T-helper 2 cell (primary cell): ENCODE measurements around the gene COG5.
"Not testable (repeated sequence)": the region's sequence is repeated elsewhere in the genome, so short reads cannot be mapped to it uniquely, and the experiment has no call there.

ENCODE experiments used
- DNase-seq, 5 experiments: peaks; one replicate each; pipeline versions ENCODE4 v3.0.0 to v3.0.0-alpha.2; 2012 to 2022

The COG5 gene

DNA sequence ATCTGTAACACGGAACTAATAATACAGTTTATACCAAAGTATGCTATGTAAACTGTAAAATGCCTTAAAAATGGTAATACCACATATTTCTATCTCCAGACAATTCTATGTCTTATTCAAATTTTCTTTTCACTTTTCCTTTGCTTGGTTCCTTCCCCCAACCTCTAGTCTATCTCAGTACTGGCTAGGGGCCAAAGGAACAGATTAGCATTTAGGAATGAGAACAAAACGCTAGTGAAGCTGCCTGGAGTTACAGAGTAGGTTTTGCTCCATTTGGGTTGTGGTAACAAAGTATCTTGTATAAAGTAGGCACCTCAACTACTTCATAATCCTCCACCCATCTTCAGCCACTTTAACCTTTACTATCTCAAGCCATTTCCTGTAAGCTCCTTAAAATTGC is 300.9 kb downstream of the COG5 start:
- no peak for DNase-seq

DNA sequence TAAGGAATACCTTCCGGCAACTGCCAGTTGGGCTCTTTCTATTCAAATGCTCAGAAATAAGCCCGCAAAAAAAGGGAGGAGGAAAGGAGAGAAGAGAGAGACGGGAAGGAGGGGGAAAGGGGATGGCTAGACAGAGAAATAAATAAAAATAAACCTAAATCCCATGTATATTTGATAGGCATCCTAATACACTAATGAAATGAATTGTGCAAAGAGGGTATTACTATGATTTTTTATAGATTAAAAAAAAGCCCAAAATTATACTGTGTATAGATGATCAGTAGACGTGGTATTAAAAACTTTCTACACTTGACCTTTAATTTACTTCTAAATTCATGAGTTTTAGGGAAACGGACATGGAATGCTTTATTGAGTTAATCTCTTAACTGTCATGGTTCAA is 305.0 kb downstream of the COG5 start:
- DNase-seq: no peak

DNA sequence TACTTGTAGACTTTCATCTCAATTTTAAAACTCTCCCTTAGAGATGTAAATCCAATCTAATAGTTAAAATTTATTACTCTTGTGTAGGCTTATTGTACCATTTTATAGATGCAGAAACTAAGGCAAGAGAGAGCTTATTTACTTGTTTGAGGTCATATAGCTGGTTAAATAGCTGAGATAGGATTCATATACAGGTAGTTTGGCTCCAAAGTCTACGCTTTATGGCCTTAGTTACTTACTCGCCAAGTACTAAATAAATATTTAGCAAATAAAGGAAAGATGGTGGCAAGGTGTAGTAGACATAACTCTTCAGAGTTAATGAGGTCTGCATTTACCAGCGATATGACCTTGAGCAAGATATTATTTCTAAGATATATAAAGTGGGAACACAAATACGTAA is 308.1 kb downstream of the COG5 start:
- DNase-seq: no peak

DNA sequence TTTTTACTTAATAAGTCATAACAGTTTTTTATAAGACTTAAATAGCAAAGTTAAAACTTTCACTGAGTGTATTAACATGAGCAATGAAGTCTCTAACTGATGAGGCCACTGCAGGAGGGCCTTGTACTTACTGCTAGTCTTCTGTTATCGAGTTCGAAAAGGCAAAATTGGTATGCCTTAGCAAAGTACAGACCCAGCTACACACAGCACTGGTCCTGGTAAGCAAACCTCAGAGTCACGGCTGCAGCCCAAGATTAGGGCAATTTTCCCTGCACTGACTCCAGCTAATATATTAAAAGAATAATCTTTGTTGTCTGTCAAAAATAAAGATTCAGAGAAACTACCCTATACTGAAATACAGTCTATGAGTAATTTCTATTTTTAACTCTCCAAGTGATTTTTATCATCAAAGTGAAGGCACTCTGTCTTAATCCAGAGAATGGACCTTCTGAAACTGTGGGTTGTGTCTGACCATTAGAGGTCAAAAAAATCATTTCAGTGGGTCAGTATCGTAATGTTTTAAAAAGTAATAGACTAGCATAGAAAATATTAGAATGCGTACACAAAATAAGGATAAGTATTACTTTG is 309.2 kb downstream of the COG5 start:
- DNase-seq: no peak

DNA sequence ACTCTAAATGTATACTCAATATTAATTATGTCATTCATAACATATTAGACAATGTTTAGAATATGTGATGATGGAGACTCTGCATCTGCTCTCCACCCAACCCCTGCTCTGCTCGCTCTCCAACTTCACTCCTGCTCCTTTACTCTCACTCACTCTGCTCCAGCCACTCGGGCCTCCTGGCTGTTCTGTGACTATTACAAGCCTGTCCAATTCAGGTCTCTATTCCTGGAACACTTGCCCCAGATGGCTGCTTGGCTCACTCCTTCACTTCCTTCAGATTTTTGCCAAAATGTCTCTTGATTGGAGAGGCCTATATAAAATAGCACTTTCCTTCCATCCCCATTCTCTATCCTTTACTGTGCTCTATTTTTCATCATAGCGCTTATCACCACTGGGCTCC is 310.1 kb downstream of the COG5 start:
- no peak for DNase-seq

DNA sequence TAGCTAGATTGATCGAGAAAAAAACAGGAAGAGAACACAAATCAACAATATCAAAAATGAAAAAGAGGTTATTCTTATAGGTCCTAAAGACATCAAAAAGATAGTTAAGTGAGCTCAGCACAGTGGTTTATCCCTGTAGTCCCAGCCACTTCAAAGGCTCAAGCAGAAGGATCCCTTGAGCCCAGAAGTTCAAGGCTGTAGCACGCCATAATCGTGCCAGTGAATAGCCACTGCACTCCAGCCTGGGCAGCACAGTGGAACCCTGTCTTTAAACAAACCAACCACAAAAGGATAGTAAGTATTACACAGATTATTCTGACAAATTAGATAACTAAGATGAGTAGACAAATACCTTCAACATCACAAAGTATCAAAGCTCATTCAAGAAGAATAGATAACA is 311.8 kb downstream of the COG5 start:
- no peak for DNase-seq

DNA sequence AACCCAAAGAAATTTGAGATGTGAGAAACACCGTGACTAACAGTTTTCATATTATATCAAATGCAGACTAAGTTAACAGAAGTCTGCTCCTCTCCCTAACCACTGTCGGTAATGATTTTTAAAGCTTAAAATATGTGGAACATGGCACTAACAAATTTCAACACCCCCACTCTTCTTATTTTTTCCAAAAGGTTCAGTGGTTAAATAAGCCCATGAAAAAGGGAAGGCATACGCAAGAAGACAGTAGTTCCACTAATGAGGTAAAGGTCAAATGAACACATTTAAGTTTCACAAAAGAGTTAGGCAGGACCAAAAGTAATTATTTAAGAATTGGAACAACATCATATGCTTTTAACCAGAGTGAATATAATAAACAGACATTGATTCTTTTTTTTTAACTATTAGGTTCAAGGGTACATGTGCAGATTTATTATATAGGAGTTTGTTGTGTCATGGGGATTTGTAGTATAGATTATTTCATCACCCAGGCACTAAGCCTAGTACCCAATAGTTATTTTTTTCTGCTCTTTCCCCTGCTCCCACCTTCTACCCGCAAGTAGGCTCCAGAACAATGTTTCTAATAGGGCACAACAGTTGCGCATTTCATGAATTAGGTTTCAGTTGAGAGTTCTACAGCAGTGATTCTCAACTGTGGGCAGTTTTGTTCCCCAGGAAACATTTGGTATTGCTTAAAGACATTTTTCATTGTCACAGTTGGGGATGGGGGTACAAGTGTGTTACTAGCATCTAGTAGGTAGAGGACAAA is 315.0 kb downstream of the COG5 start:
- DNase-seq: no peak

DNA sequence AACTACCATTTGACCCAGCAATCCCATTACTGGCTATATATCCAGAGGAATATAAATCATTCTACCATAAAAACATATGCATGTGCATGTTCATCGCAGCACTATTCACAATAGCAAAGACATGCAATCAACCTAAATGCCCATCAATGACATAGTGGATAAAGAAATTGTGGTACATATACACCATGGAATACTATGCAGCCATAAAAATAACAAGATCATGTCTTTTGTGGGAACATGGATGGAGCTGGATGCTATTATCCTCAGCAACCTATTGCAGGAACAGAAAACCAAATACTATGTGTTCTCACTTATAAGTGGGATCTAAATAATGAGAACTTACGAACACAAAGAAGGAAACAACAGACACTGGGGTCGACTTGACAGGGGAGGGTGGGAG is 316.9 kb downstream of the COG5 start:
- DNase-seq: not testable (repeated sequence)

DNA sequence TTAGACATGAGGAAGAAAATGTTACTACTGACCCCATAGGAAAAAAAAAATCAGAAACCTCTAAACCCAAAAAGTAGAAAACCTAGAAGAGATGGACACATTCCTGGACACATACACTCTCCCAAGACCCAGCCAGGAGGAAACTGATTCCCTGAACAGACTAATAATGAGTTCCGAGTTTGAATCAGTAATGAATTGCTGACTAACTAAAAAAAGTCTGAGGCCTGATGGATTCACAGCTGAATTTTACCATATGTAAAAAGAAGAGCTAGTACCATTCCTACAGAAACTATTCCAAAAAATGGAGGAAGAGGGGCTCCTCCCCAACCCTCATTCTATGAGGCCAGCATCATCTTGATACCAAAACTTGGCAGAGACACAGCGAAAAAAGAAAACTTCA is 319.1 kb downstream of the COG5 start:
- no peak for DNase-seq

DNA sequence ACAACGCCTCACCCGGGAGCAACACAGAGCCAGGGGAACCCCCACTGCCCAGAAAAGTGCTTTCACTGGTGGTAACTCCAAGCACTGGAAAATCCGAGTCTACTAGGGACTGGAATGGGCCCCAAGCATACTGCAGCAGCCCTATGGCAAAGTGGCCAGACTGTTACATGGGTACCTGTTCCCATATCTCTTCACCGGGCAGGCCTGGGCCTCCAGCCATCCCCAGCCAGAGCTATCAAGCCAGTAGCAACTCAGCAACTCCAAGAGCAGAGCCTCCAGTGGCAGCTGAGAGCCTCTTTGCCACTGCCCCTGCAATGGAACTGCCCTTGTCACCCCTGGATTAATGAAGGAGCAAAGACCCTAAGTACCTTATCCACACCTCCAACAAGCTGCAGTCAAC is 321.5 kb downstream of the COG5 start:
- no peak for DNase-seq

DNA sequence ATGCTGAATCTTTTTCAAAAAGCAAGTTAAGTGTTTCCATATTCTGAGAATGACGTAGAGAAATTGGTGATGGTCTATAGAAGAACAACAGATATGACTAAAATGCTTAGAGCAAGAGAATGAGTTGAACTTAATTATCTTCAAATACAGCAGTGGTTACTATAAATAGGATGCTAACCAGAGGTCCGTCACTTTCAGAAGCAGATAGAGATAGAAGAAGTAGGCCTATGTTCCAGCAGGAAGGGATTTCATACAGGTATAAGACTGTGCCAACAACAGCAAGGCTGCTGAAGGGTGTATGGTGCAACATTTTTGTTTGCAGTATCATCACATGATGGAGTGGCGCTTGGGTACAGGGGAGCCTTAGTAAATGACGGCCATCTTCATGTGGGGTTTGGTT is 326.3 kb downstream of the COG5 start:
- no peak for DNase-seq

DNA sequence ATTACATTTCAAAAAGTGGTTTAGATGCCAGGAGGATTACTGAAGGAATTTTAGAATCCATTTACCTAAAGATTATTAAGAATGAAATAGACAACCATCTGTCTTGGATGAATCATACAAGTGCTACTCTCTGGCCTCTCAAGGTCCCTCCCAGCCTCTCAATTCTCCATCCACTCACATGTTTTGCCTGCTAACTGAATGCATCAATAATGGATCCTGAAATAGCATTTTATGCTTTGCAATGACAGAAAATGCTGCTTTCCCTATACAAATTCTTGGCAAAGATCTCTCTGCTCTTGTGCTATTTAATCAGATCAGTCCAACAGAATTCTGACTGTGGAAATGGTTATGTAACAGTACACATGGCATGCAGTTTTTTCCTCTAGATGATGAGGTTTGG is 326.9 kb downstream of the COG5 start:
- DNase-seq: no peak

DNA sequence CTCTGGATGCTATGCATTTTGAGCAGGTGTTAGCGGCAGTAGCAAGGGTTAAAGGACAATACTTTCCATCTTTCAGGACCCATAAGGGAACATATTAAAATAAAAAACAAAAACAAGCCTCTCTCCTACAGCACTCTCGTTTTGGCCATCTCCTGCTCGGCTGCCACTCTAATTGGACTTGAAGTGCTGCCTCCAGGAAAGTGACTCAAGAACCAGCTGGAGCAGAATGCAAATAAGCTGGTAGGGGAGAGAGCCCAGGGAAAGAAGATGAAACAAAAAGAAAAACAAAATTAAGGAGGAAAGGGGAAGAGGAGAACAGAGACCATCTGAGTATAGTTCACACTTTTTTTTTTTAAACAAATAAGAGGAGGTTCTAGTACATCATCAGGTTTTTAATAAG is 329.3 kb downstream of the COG5 start:
- no peak for DNase-seq

DNA sequence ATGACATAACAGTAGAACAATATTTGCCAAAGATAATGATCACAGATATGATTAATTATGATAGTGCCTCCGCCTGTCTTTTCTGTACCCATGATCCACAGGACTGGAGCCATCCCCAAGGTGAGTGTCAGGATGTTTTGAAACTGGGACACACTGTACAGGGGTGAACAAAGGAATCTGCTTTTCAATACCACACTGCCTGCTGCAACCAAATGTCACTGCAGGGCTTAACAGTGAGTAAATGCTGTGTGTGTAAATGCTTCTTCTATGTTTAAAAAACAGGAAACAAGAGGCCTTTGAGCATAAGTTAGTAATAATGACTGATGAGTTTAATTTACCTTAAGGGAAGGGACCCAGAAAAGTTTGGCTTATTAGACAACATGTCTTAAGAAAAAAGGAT is 329.7 kb downstream of the COG5 start:
- no peak for DNase-seq

DNA sequence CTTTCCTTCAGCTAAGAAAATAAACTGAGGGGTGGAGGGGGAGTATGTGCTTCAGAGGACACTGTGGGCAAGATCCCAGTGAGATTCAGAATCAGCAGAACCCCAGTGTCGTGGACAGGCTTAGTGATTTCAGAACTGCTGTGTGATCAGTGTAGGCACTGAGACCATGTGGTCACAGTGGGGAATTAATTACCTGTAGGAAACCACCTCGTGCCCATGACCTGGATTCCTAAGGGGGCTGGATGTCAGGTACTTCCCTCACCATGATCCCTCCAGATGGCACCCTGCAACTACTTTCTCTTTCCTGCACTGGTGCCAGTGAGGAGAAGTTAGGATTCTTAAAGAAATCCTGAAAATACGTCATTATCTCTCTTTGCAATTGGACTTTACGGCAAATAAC is 330.5 kb downstream of the COG5 start:
- DNase-seq: no peak

DNA sequence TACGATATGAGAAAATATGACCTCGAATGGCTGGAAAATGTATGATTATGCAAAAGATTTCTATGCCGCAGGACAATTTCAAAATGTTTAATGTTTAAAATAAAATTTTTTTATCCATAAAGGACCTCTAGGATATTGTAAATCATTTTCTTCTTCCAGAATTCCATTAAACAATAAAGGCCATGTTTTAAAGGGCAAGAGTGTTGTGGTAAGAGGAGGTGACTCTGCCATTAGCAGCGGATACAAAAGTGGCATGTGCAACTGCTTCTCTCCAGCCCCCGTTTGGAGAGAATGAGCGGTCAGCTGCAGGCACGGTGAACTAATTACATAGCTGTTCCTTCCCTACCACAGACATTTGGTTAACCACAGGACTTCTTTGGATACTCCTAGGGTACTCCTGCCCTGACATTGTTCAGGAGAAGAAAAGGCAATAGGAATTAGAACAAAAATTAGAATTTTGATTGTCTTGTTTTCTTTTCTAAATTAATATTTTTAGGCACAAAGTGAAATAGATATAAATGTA is 331.1 kb downstream of the COG5 start:
- DNase-seq: no peak

DNA sequence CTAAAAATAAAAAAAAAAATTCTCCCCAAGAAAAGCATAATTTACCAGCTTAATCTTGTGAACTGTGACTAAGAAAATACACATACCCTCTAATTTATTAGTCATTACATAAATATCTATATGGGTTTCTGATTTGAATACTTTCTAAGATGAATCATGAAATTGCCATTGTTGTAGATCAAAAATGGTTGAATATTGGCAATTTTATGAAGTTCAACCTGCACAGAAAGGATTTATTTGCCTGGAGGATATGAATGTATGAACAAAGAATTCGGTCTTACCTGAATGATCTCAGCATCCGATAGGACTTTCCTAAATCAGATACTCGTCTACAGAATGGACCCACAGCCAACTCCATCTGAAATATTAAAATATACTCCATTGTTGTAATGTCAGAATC is 333.4 kb downstream of the COG5 start:
- DNase-seq: no peak

DNA sequence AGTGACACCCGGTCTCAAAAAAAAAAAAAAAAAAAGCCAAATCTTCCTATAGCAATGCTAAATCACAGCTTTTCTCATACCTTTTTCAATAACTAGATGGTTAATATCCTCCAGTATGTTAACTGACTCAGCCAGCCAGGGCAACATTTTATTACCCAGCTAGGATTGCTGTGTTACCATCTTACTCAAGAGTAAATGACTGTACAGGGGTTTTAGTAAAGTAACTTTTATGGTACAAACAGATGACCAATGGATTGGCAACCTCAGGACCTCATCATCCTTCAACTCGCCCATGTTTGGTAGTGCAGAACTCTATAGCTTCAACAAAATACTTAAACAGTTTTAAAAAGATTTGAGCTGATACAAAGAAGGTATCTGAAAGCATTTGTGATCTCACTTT is 335.4 kb downstream of the COG5 start:
- no peak for DNase-seq

DNA sequence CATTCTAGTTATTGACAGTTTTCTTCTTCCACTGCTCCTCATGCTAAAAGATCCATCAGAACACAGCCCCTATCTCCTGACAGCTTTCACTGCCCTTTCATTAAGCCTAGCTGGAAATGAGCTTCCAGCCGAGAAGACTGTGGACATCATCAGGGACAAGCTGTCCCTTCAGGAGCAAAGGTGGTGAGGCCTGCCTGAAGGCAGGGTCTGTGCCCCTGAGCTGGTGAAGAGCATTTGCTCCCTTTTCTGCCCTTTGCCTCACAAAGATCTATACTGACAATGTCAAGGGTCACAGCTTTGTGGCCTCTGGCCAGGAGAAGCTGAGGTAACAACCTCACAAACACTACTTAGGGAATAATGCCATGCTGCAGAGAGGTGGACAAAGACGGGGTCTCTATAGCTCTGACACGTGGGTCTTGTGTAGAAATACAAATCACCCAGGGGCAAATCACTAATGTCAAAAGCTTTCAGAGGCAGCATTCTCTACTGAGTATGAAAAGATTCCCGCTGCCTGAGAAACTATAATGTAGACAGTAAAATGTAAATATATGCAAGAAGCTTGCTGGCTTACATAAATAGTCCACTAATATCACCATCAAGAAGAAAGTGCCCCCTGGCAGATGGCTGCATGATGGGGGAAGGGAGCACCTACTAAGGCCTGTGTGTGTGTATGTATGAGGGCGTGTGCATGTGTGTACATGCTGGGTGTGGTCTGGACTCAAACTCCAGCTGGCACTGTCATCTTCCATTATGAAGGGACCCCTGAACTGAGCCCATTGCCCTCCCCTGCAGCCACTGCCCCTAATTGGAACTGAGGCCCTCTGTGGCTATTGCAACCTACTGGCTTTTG is 339.1 kb downstream of the COG5 start:
- no peak for DNase-seq

DNA sequence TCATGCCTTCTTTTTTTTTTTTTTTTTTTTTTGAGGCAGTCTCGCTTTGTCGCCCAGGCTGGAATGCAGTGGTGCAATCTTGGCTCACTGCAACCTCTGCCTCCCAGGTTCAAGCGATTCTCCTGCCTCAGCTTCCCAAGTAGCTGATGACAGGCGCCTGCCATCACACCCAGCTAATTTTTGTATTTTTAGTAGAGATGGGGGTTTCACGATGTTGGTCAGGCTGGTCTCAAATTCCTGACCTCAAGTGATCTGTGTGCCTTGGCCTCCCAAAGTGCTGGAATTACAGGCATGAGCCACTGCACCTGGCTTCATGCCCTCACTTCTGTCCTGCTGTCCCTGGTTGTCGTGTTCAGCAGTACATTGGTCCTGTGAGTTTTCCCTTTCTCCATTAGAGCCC is 342.9 kb downstream of the COG5 start:
- not testable (repeated sequence) for DNase-seq

DNA sequence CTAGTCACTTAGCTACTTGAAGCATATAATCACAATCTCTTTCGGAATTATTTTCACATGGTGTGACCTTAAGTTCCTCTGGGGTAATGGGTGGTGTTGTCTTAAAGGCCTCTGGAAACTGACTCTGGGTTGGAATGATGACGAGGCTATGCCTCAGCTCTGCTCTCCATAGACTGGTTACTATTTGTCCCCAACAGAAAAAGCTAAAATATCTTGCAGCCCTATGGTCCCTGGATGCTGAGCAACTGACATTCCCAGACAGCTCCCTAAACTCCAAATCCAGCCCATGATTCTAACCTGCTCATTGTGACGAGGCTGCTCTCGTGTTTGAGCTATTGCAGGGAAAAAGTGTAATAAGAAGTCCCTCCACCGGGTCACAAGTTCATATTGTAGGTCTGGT is 343.4 kb downstream of the COG5 start:
- no peak for DNase-seq

DNA sequence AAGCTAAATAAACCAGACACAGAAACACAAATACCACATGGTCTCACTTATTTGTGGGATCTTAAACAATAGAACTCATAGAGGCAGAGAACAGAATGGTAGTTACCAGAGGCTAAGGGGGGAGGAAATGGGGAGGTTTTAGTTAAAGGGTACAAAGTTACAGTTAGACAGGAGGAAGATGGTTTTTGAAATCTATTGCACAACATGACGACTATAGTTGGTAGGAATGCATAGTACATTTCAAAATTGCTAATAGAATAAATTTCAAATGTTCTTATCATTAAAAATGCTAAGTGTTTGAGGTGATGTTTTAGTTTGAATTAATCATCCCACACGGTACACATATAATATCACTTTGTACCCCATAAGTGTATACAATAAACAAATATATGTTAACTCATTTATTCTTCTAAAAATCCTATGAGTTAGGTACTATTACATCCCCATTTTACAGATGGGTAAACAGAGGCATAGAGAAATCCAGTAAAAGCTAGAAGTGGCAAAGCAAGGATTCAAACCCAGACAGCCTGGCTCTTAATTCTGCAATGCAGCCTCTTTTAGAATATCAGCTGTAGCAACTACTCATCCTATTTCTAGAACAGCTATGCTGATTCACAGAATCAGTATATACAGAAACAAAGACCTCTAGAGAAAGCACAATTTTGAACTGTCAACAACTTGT is 344.0 kb downstream of the COG5 start:
- DNase-seq: no peak

DNA sequence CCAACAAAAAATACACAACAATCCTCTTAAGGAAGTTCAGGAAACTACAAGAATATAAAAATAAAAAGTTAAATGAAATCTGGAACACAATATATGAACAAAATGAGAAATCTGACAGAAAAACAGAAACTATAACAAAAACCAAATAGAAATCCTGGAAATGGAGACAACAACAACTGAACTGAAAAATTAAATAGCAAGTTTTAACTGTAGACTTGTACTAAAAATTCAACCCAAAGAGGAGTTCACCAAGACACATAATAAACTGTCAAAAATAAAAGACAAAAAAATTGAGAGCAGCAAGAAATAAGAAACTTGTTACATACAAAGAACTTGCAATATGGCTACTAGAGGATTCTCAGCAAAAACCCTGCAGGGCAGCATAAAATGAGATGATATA is 349.8 kb downstream of the COG5 start:
- DNase-seq: no peak
